HG03095 (cell line): ENCODE results near the gene PRR7.

ENCODE experiments used
- ATAC-seq: cut with Tn5 transposase; IDR thresholded peaks from one replicate; pipeline ENCODE4 v1.9.1; 2021; ENCODE audit warnings: moderate library complexity; ENCODE audit not compliant: unreplicated experiment

The PRR7 gene

DNA sequence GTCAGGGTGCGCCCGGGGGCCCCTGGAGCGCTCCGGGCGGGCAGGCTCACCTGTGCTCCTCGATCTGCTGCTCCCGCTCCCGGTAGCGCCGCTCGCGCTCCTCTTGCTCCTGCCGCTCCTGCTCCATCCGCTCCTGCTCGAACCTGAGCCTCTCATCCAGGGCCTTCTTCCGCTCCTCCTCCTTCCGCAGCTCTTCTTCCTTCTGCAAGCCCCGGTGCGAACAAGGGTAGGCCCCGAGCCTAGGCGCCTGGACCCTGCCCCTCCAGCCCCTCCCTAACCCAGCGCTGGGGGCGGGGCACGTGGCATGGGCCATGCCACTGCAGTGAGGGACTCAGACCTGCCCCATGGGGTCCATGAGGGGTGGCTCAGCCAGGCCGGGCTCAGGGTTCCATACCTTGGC lies 20.2 kb downstream of the PRR7 start:
- no peak for ATAC-seq

DNA sequence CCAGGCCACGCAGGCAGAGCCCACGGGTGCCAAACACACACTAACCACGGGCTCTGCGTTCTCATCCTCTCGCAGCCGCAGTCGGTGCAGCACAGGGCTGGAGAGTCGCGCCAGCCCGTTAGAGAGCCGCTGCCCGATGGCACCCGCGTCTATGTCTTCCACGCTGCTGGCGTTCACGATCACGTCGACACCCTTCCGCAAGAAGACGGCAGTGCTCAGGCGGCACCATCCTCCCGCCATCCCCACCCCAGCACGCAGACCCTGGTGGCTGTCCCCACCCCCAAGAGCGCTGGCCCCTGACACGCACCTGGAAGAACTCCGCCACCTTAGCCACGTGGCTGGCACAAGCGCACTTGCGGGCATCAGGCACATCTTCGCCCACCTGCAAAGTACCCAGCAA lies 20.8 kb downstream of the PRR7 start:
- no peak for ATAC-seq

- no peak for ATAC-seq
Measured at GRCh38 chr5:177468329-177468684, 21.7 kb downstream of the PRR7 start.

DNA sequence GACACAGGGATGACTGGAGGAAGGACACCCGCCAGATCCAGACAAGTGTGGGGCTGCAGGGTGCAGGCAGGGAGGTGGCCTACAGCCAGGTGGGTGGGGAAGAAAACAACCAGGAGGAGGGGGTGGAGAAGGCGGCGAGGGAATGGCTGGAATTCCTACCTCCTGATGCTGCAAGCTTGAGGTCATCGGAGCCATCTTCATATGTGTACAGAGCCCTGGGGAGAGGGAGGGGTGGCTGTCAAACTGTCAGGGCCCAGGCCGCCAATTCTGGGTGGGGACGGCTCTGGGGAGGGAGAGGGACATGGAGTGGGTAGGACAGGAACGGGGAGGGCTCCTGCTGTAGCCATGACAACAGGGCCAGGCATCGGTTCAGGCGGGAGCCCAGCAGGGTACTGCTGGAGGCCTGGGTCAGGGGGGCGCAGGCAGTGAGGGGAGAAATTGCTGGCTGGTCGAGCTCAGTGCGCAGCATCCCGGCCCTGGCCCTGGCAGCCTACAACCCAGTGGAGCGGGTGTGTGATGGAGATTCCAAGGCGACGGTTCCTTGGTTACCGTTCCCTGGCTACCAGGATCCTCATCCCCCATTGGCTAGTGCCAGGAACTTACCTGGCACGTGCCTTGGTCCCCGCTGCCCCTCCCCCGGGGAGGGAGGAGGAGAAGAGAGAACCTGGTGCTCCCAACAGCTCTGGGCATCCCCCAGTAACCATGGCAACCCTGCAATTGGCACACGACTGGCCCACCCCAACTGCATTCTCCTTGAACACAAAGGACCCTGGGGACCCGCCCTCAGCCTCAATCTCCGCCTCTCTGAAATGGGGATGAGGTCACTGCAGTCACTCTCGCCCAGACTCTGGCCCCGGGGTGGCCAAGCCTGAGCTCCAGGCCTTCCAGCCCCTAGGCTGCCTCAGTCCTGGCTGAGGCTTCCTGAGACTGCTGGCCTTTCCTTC lies 22.3 kb downstream of the PRR7 start:
- ATAC-seq, result no peak

GRCh38 chr5:177469750-177470525 lies 23.3 kb downstream of the PRR7 start:
- ATAC-seq, result no peak

DNA sequence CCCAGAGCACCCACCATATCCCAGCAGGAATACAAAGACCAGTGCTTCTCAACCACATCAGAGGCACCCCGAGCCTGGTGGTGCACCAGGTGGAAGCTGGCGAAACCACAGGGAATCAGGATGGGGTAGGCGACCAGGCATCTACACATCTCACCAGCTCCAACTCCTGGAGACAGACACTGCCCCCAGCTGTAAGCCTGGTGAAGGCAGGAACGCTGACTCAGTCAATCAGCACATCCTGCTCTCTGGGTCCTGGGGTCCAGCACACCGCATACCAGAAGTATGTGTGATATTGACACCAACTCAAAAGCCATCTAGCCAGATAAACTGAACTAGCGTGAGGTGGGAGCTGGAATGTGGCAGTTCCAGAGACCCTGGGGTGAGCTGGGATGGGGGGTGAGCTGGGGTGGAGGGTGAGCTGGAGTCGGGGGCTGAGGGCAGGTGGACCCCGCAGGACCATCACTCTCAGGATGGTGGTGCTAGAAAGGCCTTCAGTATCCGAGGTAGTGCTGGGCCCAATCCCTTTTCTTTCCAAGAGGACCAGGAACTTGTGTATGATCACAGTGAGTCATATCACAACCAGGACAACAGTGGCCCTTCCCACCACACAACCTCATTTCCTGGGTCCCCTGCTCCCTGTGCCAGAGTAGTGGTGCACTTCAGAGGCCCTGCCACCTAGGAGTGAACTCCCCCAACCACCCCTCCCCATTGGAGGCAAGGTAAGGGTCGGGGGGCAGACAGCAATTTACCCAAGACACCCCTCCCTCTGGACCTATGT lies 24.3 kb downstream of the PRR7 start:
- no peak for ATAC-seq

DNA sequence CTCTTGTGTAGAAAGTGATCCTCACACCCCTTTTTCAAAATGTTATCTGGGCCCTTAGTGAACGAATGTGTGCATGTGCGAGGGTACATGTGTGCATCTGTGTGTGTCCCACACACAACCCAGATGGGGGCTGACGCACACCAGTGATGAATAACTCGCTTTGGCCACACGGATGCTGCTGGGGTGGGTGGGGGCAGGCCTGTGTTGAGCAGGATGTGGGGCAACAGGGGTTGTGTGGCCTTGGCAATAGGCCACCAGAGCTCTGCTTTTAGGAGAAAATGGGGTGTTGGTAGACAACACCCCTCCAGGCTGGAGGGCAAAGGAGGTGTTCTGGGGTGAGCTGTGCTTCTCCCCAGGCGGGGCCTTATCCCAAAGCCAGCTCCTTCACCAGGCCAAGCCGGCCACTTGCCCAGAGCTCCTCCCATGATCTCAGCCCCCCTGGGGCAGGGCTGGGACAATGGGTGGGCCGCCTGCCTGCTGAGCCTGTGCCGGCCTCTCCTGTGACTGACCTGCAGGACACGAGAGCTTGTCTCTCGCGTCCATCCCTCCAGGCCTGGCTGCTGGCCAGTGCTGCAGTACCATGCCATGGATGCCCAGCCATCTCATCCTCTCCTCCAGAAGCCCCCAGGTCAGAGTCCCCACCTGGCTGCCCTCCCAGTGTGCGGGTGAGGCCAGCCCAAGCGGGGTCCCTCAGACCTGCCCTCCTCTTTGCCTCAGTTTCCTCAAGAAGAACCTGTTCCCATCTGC lies 25.2 kb downstream of the PRR7 start:
- ATAC-seq, result no peak

DNA sequence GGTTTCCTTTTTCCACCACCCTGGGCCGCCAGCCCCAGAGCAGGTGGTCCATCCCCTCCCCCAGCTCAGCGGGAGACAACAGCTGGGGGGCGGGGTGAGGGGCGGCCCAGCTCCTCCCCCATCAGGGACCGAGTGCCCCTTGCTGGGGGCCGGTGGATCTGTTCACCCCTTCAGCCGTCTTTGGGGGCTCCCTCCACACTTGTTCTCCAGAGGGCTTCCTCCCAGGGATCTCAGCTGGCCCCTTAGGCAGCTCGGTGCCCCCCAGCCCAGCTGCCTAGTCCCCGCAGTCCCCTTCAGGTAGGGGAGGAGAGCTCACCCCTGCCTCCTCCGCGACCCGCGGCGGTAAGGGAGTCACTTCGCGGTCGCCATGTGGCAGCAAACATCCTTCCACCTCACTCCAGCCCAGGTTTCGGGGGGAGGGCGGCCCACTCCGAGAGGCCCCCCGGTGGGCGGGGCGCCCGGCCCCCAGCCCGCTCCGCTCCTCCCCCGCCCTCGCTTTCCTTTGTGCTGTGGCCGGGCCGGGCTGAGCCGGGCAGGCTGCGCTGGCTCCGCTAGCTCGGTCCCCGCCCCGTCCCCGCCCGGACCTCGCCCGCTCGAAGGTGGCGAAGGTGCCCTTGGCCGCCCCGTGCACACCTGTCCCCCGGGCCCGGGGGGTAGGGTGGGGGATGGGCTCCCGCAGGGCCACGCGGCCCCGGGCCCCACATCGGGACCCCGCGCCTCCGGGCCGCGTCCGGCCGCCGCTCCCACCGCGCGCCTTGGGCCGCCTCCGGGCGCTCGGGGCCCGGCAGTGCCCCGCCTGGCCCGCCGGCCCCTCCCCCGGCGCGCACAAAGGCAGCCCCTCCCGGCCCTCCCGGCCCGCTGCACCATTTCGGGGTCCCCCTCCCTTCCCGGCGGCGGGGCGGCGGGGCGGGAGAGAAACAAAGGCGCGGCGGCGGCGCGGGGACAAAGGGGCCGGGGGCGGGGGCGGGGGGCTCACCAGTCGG lies 26.1 kb downstream of the PRR7 start:
- ATAC-seq, result no peak

GRCh38 chr5:177473443-177474001 lies 26.9 kb downstream of the PRR7 start, which contains the start of gene DBN1:
Gene DBN1 (minus strand): TSS chr5:177473634. CDS start chr5:177473521, 113 bp downstream.
- no peak for ATAC-seq

GRCh38 chr5:177474002-177474476 lies 27.4 kb downstream of the PRR7 start:
- ATAC-seq, result no peak

GRCh38 chr5:177474846-177475562 lies 28.4 kb downstream of the PRR7 start:
- ATAC-seq, result no peak

- no peak for ATAC-seq
Measured at GRCh38 chr5:177475563-177476427, 29.2 kb downstream of the PRR7 start.

- no peak for ATAC-seq
Measured at GRCh38 chr5:177476531-177477233, 30.1 kb downstream of the PRR7 start.

DNA sequence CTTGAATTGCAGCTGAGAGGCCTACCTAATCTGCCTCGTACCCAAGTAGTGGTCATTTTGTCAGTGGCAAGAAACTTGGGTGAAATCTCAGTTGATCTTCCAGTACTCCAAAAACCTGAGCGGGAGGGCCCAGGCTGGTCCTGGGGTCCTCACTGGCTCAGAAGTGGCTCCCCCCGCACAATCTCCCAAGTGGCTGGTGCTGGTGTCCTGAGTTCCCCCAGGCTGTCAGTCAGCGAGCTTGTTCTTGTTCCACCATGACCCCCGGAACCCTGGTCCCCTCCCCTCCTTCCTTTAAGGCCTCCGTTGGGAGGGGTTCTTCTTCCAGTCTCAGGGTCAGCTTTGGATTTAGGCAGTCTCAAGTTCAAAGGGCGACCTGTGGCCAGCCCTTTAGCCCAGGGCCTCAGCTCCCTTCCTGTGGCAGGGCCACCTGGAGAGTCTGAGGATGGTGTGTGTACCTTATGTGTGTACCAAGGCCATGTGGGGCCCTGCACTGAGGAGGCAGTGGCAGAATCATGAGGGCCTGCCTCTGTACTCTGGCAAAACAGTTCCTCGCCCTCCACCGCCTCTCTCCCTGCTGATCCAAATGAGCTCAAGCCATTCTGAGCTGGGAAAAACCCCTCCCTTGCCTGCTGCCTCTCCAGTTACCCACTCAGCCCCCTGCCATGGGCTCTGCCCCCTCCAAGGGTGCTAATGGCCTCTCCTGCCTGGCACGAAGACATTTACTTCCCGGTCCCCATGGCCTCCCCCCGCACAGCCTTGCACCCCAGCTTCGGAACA lies 31.3 kb downstream of the PRR7 start:
- ATAC-seq, result no peak

GRCh38 chr5:177478711-177479646 lies 32.4 kb downstream of the PRR7 start:
- ATAC-seq, result no peak
